Gastroesophageal sphincter (tissue), 4 donors: ENCODE results near the gene LMOD3. TPM values are rescaled to one million over a fixed set of nuclear protein-coding genes. Genes with fewer than 3 reads are reported as not detected.

Experiments used
- ATAC-seq: fragments of 150-250 bp; one replicate; pipeline ENCODE4 v1.9.1; 2016; ENCODE audit warnings: mild to moderate bottlenecking, moderate library complexity
- H3K27ac ChIP-seq, 4 donors: fragments of 200-600 bp; sonication (generic) in 3 of 4; 1 replicate in 3 of 4; 2 replicates in 1 of 4; pipeline ENCODE4 v1.5.1; 2016 to 2019
- H3K27me3 ChIP-seq: fragments of 200-600 bp; sonication (generic); one replicate; pipeline ENCODE4 v1.5.1; 2019
- H3K36me3 ChIP-seq, 2 donors: fragments of 200-600 bp; sonication (generic); one replicate each; pipeline ENCODE4 v1.5.1; 2019; ENCODE audit warnings: control low read depth in 1 of 2
- H3K4me1 ChIP-seq, 3 donors: fragments of 200-600 bp; sonication (generic); 1 replicate in 2 of 3; 2 replicates in 1 of 3; pipeline ENCODE4 v1.5.1; 2016 to 2019; ENCODE audit warnings: control low read depth in 2 of 3
- H3K4me3 ChIP-seq, 2 donors: fragments of 200-600 bp; sonication (generic); one replicate each; pipeline ENCODE4 v1.5.1; 2019; ENCODE audit warnings: mild to moderate bottlenecking in 1 of 2, moderate library complexity in 1 of 2
- H3K9me3 ChIP-seq, 3 donors: fragments of 200-600 bp; sonication (generic); one replicate each; pipeline ENCODE4 v1.5.1; 2017 to 2019; ENCODE audit warnings: control low read depth in 2 of 3
- CTCF ChIP-seq, 4 experiments: fragments of 200-600 bp in 2 of 4; fragments of 450-650 bp in 2 of 4; sonication (generic) in 1 of 4; IDR thresholded peaks; one replicate each; pipeline ENCODE4 v1.5.1; 2017 to 2019; ENCODE audit warnings: antibody characterized with exemption in 4 of 4, mild to moderate bottlenecking in 2 of 4, moderate library complexity in 2 of 4
- EP300 ChIP-seq: sonication (generic); formaldehyde crosslinking; IDR thresholded peaks from one replicate; pipeline ENCODE4 v1.6.1; 2017; ENCODE audit warnings: antibody characterized with exemption, mild to moderate bottlenecking
- POLR2A ChIP-seq, 2 donors: fragments of 450-650 bp; IDR thresholded peaks; one replicate each; pipeline ENCODE4 v1.6.1; 2017; ENCODE audit warnings: antibody characterized with exemption in 2 of 2, mild to moderate bottlenecking in 2 of 2, moderate library complexity in 1 of 2
- POLR2AphosphoS5 ChIP-seq: sonication (generic); formaldehyde crosslinking; IDR thresholded peaks from one replicate; pipeline ENCODE4 v1.6.1; 2017; ENCODE audit warnings: antibody characterized with exemption
- WGBS, 2 donors: methylation state at CpG; one replicate each; pipeline ENCODE4 v1.1.5; 2018; ENCODE audit warnings: low coverage in 1 of 2; 5-methylcytosine and 5-hydroxymethylcytosine counted together
- total RNA-seq, 4 donors: library from RNA; depleted of rRNA; stranded (reverse); fragments of >200 nt; gene quantifications; one replicate each; pipeline ENCODE4 v1.1.0, GENCODE V29; 2016

The LMOD3 gene
- total RNA-seq, 4 donors from 2014 or later = 0.99 to 4.0 (median 2.6) TPM

GRCh38 chr3:69094467-69095205 is 27.8 kb downstream of the LMOD3 start:
- Histone ChIP-seq H3K4me3 (no peak overlapping the region), H3K36me3 (no peaks in the 10 kb centered on the region), H3K27me3 (no peaks in the 10 kb centered on the region), H3K4me1 (peaks cover 22 to 100% (median 42%) of the 10 kb centered on the region in 3 donors), H3K9me3 (no peaks in the 10 kb centered on the region), H3K27ac (peak overlapping the region; percentile 30 to 95 (median 84))
- WGBS, 2 donors = 25 to 29% methylated on average over 7 to 8 of the region's 8 CpGs
- ATAC-seq = no peak
- no peak for TF ChIP-seq POLR2A (IDR thresholded peaks at IDR 0.05)
- peak in 1 of 4 experiments; percentile 11 for TF ChIP-seq CTCF (IDR thresholded peaks at IDR 0.05)
- TF ChIP-seq EP300 = no peak
- no peak for TF ChIP-seq POLR2AphosphoS5

GRCh38 chr3:69092030-69092516 is 30.3 kb downstream of the LMOD3 start:
- Histone ChIP-seq H3K27me3 (no peaks in the 10 kb centered on the region), H3K4me1 (peaks cover 37 to 100% (median 64%) of the 10 kb centered on the region in 3 donors), H3K9me3 (no peaks in the 10 kb centered on the region), H3K36me3 (no peaks in the 10 kb centered on the region), H3K27ac (peak overlapping the region; percentile 65 to 95 (median 78)), H3K4me3 (no peak overlapping the region)
- ATAC-seq = peak; percentile 14
- 21 to 29% methylated on average over 4 of the region's 4 CpGs for WGBS, 2 donors
- no peak for TF ChIP-seq POLR2AphosphoS5

GRCh38 chr3:69091389-69092029 is 30.9 kb downstream of the LMOD3 start:
- Histone ChIP-seq H3K9me3 (no peaks in the 10 kb centered on the region), H3K4me1 (peaks cover 37 to 100% (median 67%) of the 10 kb centered on the region in 3 donors), H3K36me3 (no peaks in the 10 kb centered on the region), H3K4me3 (no peak overlapping the region), H3K27me3 (no peaks in the 10 kb centered on the region), H3K27ac (peak overlapping the region; percentile 62 to 95 (median 78))
- WGBS, 2 donors = 57 to 70% methylated on average over 4 to 5 of the region's 5 CpGs
- TF ChIP-seq CTCF (IDR thresholded peaks at IDR 0.05) (no peak), POLR2A (IDR thresholded peaks at IDR 0.05) (no peak), EP300 (no peak), POLR2AphosphoS5 (no peak)
- ATAC-seq = no peak

GRCh38 chr3:69090021-69090420 is 32.4 kb downstream of the LMOD3 start:
- H3K27me3 ChIP-seq = no peaks in the 10 kb centered on the region
- peak overlapping the region; percentile 40 to 95 (median 76) for H3K27ac ChIP-seq
- H3K9me3 ChIP-seq = no peaks in the 10 kb centered on the region
- TF ChIP-seq CTCF (IDR thresholded peaks at IDR 0.05) (no peak), POLR2AphosphoS5 (peak; percentile 66)
- H3K4me1 ChIP-seq = peaks cover 37 to 89% (median 65%) of the 10 kb centered on the region in 3 donors
- peak; percentile 8 for ATAC-seq
- no peak overlapping the region for H3K4me3 ChIP-seq
- no peaks in the 10 kb centered on the region for H3K36me3 ChIP-seq
- WGBS, 2 donors = 19 to 44% methylated on average over 3 of the region's 3 CpGs

GRCh38 chr3:69088063-69088462 is 34.3 kb downstream of the LMOD3 start:
- Histone ChIP-seq H3K4me3 (peak overlapping the region in 1 of 2 donors; percentile 86), H3K27ac (peak overlapping the region; percentile 80 to 95 (median 91))
- WGBS, 2 donors = 14 to 23% methylated on average over 2 of the region's 2 CpGs

More at GRCh38 chr3:69088063-69088462, 34.3 kb downstream of the LMOD3 start:
- Histone ChIP-seq H3K4me1 (peaks cover 36 to 86% (median 61%) of the 10 kb centered on the region in 3 donors), H3K27me3 (no peaks in the 10 kb centered on the region), H3K36me3 (no peaks in the 10 kb centered on the region), H3K9me3 (no peaks in the 10 kb centered on the region)
- no peak for ATAC-seq
- TF ChIP-seq POLR2AphosphoS5 = no peak
- no peak for TF ChIP-seq CTCF (IDR thresholded peaks at IDR 0.05)
- TF ChIP-seq POLR2A (IDR thresholded peaks at IDR 0.05) = no peak
- TF ChIP-seq EP300 = no peak
